ENCODE data around the gene VPREB3.

Gene VPREB3

GRCh38 chr22:23772315-23772648 lies 18.1 kb upstream of the VPREB3 start:
- no peaks in the 10 kb centered on the region for H3K27me3 ChIP-seq (ENCODE audit: low read length)
- H3K4me3 ChIP-seq (ENCODE audit: insufficient read depth, low read length, poor library complexity, severe bottlenecking) = peak overlapping the region; percentile 42
- no peaks in the 10 kb centered on the region for H3K9me3 ChIP-seq (ENCODE audit: insufficient read depth, low read length)
- H4K20me1 ChIP-seq (ENCODE audit: low read depth, low read length) = no peaks in the 10 kb centered on the region
- peak overlapping the region; percentile 43; the same call in 1 of the 2 replicates for H3K9ac ChIP-seq (ENCODE audit: low read length)
- no peak for TF ChIP-seq EZH2phosphoT487 (conservative IDR thresholded peaks at IDR 0.05; ENCODE audit: low read length)
- TF ChIP-seq, protein P1, sequence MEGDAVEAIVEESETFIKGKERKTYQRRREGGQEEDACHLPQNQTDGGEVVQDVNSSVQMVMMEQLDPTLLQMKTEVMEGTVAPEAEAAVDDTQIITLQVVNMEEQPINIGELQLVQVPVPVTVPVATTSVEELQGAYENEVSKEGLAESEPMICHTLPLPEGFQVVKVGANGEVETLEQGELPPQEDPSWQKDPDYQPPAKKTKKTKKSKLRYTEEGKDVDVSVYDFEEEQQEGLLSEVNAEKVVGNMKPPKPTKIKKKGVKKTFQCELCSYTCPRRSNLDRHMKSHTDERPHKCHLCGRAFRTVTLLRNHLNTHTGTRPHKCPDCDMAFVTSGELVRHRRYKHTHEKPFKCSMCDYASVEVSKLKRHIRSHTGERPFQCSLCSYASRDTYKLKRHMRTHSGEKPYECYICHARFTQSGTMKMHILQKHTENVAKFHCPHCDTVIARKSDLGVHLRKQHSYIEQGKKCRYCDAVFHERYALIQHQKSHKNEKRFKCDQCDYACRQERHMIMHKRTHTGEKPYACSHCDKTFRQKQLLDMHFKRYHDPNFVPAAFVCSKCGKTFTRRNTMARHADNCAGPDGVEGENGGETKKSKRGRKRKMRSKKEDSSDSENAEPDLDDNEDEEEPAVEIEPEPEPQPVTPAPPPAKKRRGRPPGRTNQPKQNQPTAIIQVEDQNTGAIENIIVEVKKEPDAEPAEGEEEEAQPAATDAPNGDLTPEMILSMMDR (IDR thresholded peaks at IDR 0.05; ENCODE audit: insufficient read depth, low read length, poor library complexity, severe bottlenecking) = no peak
- H3K4me2 ChIP-seq (ENCODE audit: low read depth, low read length, poor library complexity, severe bottlenecking) = peak overlapping the region; percentile 67
- no peaks in the 10 kb centered on the region for H3K9me2 ChIP-seq (replicated peaks; ENCODE audit: insufficient read depth, low read length)
- H2AFZ ChIP-seq (ENCODE audit: low read depth, low read length, severe bottlenecking) = no peak overlapping the region
- no peak overlapping the region for H3K27ac ChIP-seq (ENCODE audit: low read depth, low read length)
- H3K79me2 ChIP-seq (ENCODE audit: insufficient read depth, low read length) = no peaks in the 10 kb centered on the region; the same call in 1 of the 2 replicates
- peaks cover 8% of the 10 kb centered on the region for H3F3A ChIP-seq (ENCODE audit: insufficient read depth)
- no peaks in the 10 kb centered on the region for H3K36me3 ChIP-seq (ENCODE audit: low read length)

GRCh38 chr22:23769321-23769965 lies 15.2 kb upstream of the VPREB3 start:
- H3K9me3 ChIP-seq (ENCODE audit: insufficient read depth, low read length) = no peaks in the 10 kb centered on the region
- no peaks in the 10 kb centered on the region for H3K36me3 ChIP-seq (ENCODE audit: low read length)
- H3K9ac ChIP-seq (ENCODE audit: low read length) = no peak overlapping the region
- H3K4me2 ChIP-seq (ENCODE audit: low read depth, low read length, poor library complexity, severe bottlenecking) = no peak overlapping the region
- peaks cover 12% of the 10 kb centered on the region for H3F3A ChIP-seq (ENCODE audit: insufficient read depth)
- no peaks in the 10 kb centered on the region for H3K27me3 ChIP-seq (ENCODE audit: low read length)
- no peaks in the 10 kb centered on the region for H3K9me2 ChIP-seq (replicated peaks; ENCODE audit: insufficient read depth, low read length)
- H3K27ac ChIP-seq (ENCODE audit: low read depth, low read length) = no peak overlapping the region
- H2AFZ ChIP-seq (ENCODE audit: low read depth, low read length, severe bottlenecking) = no peak overlapping the region
- H3K79me2 ChIP-seq (ENCODE audit: insufficient read depth, low read length) = peaks cover 5% of the 10 kb centered on the region; the same call in 1 of the 2 replicates
- TF ChIP-seq, protein P1 (IDR thresholded peaks at IDR 0.05; ENCODE audit: insufficient read depth, low read length, poor library complexity, severe bottlenecking) = no peak
- TF ChIP-seq EZH2phosphoT487 (conservative IDR thresholded peaks at IDR 0.05; ENCODE audit: low read length) = no peak
- no peak overlapping the region for H3K4me3 ChIP-seq (ENCODE audit: insufficient read depth, low read length, poor library complexity, severe bottlenecking)
- no peaks in the 10 kb centered on the region for H4K20me1 ChIP-seq (ENCODE audit: low read depth, low read length)

- no peaks in the 10 kb centered on the region for H3K36me3 ChIP-seq (ENCODE audit: low read length)
- H3K4me3 ChIP-seq (ENCODE audit: insufficient read depth, low read length, poor library complexity, severe bottlenecking) = peak within 1 kb of the TSS; percentile 69
- peak within 1 kb of the TSS; percentile 65 for H3K4me2 ChIP-seq (ENCODE audit: low read depth, low read length, poor library complexity, severe bottlenecking)
- peak within 1 kb of the TSS; percentile 75 for H2AFZ ChIP-seq (ENCODE audit: low read depth, low read length, severe bottlenecking)
- H3K79me2 ChIP-seq (ENCODE audit: insufficient read depth, low read length) = peaks cover 5% of the 10 kb centered on the region; the same call in 1 of the 2 replicates
- H3K9me2 ChIP-seq (replicated peaks; ENCODE audit: insufficient read depth, low read length) = no peaks in the 10 kb centered on the region
- no peak for TF ChIP-seq EZH2phosphoT487 (conservative IDR thresholded peaks at IDR 0.05; ENCODE audit: low read length)
- TF ChIP-seq, protein P1 (IDR thresholded peaks at IDR 0.05; ENCODE audit: insufficient read depth, low read length, poor library complexity, severe bottlenecking) = peak; percentile 57
- H3F3A ChIP-seq (ENCODE audit: insufficient read depth) = peaks cover 8% of the 10 kb centered on the region; the same call in 1 of the 2 replicates
- H3K9me3 ChIP-seq (ENCODE audit: insufficient read depth, low read length) = no peaks in the 10 kb centered on the region
- no peaks in the 10 kb centered on the region for H4K20me1 ChIP-seq (ENCODE audit: low read depth, low read length)
- H3K27me3 ChIP-seq (ENCODE audit: low read length) = no peaks in the 10 kb centered on the region
- peak within 1 kb of the TSS; percentile 53 for H3K27ac ChIP-seq (ENCODE audit: low read depth, low read length)
- peak within 1 kb of the TSS; percentile 72 for H3K9ac ChIP-seq (ENCODE audit: low read length)
Observed at GRCh38 chr22:23767673-23768548, 13.7 kb upstream of the VPREB3 start, which contains the start of gene CHCHD10. CHCHD10 (minus strand) TSS chr22:23767972; CDS start chr22:23767874, 98 bp downstream.
